Smooth muscle cell (in vitro differentiated cells): ENCODE data around the gene ITPRID1. TPM values are rescaled to one million over a fixed set of nuclear protein-coding genes. Genes with fewer than 3 reads are reported as not detected.

Experiments
- DNase-seq: peaks from one replicate; lab custom pipeline; 2025; ENCODE audit not compliant: unreplicated experiment; lab: John Stamatoyannopoulos, UW
- H2AFZ ChIP-seq: fragments of 200-600 bp; sonication (generic); 2 replicates; pipeline ENCODE4 v1.6.0; 2016; ENCODE audit warnings: antibody characterized with exemption, low read depth, mild to moderate bottlenecking
- H3F3A ChIP-seq: fragments of 200-600 bp; sonication (generic); 2 replicates; pipeline ENCODE4 v1.6.0; 2017; ENCODE audit warnings: antibody characterized with exemption, low read depth
- H3K27ac ChIP-seq: fragments of 200-600 bp; sonication (generic); 2 replicates; pipeline ENCODE4 v1.5.1; 2016; ENCODE audit warnings: low read depth, mild to moderate bottlenecking
- H3K27me3 ChIP-seq: fragments of 200-600 bp; sonication (generic); 2 replicates; pipeline ENCODE4 v1.6.1; 2016; ENCODE audit warnings: low read depth, mild to moderate bottlenecking
- H3K36me3 ChIP-seq: fragments of 200-600 bp; sonication (generic); 2 replicates; pipeline ENCODE4 v1.5.1; 2016; ENCODE audit warnings: low read depth
- H3K4me1 ChIP-seq: fragments of 200-600 bp; sonication (generic); 2 replicates; pipeline ENCODE4 v1.5.1; 2016; ENCODE audit warnings: low read depth
- H3K4me2 ChIP-seq: fragments of 200-600 bp; sonication (generic); 2 replicates; pipeline ENCODE4 v1.6.0; 2016; ENCODE audit warnings: mild to moderate bottlenecking
- H3K4me3 ChIP-seq: fragments of 200-600 bp; sonication (generic); 2 replicates; pipeline ENCODE4 v1.5.1; 2016; ENCODE audit warnings: mild to moderate bottlenecking
- H3K79me2 ChIP-seq: fragments of 200-600 bp; sonication (generic); 2 replicates; pipeline ENCODE4 v1.6.0; 2016; ENCODE audit warnings: low read depth, mild to moderate bottlenecking
- H3K9ac ChIP-seq: fragments of 200-600 bp; sonication (generic); 2 replicates; pipeline ENCODE4 v1.6.0; 2016; ENCODE audit warnings: low read depth
- H3K9me3 ChIP-seq: fragments of 200-600 bp; sonication (generic); replicated peaks from 2 replicates; pipeline ENCODE4 v1.5.1; 2016; ENCODE audit warnings: low read depth
- H4K20me1 ChIP-seq: fragments of 200-600 bp; sonication (generic); 2 replicates; pipeline ENCODE4 v1.6.0; 2016; ENCODE audit warnings: low read depth
- CTCF ChIP-seq: fragments of 200-600 bp; sonication (generic); IDR thresholded peaks from 2 replicates; pipeline ENCODE4 v1.5.1; 2017; ENCODE audit warnings: borderline replicate concordance, mild to moderate bottlenecking, antibody characterized with exemption; ENCODE audit not compliant: insufficient read depth, poor library complexity, severe bottlenecking
- WGBS: methylation state at CpG from one replicate; pipeline ENCODE4 v1.1.7; 2016; ENCODE audit warnings: low lambda C conversion rate; 5-methylcytosine and 5-hydroxymethylcytosine counted together
- polyA plus RNA-seq: library from polyadenylated mRNA; unstranded; fragments of >200 nt; fragmentation: Nextera tagmentation; extraction: Ambion mirVana; gene quantifications from 2 replicates; pipeline ENCODE4 v1.2.1, GENCODE V29; 2016
- total RNA-seq: library from RNA; depleted of rRNA; stranded (reverse); fragments of >200 nt; gene quantifications from 2 replicates; pipeline ENCODE4 v1.2.3, GENCODE V29; 2014

Gene ITPRID1
- total and polyA plus RNA-seq, 2 experiments from 2014 or later: not detected

GRCh38 chr7:31669461-31669860 lies 155.6 kb downstream of the ITPRID1 start:
- no peaks in the 10 kb centered on the region for H3K27me3 ChIP-seq
- H3K9ac ChIP-seq: no peak overlapping the region
- H3K4me1 ChIP-seq: no peaks in the 10 kb centered on the region
- no peak overlapping the region for H2AFZ ChIP-seq
- no peak for DNase-seq
- H3K27ac ChIP-seq: no peak overlapping the region
- no peak overlapping the region for H3K4me3 ChIP-seq
- no peaks in the 10 kb centered on the region for H3K9me3 ChIP-seq
- H4K20me1 ChIP-seq: no peaks in the 10 kb centered on the region
- TF ChIP-seq CTCF: no peak
- H3K4me2 ChIP-seq: no peak overlapping the region
- H3K36me3 ChIP-seq: no peaks in the 10 kb centered on the region
- H3K79me2 ChIP-seq: no peaks in the 10 kb centered on the region
- H3F3A ChIP-seq: no peaks in the 10 kb centered on the region

GRCh38 chr7:31679574-31680305 lies 165.8 kb downstream of the ITPRID1 start:
- no peak overlapping the region for H2AFZ ChIP-seq
- H3K4me3 ChIP-seq: no peak overlapping the region
- H3F3A ChIP-seq: no peaks in the 10 kb centered on the region
- no peak overlapping the region for H3K9ac ChIP-seq
- 90% methylated on average over 12 of the region's 12 CpGs for WGBS
- no peak for DNase-seq
- H3K4me1 ChIP-seq: no peaks in the 10 kb centered on the region
- no peaks in the 10 kb centered on the region for H3K36me3 ChIP-seq
- no peaks in the 10 kb centered on the region for H3K79me2 ChIP-seq
- no peak overlapping the region for H3K27ac ChIP-seq
- no peak overlapping the region for H3K4me2 ChIP-seq
- H3K9me3 ChIP-seq: no peaks in the 10 kb centered on the region
- no peaks in the 10 kb centered on the region for H3K27me3 ChIP-seq
- TF ChIP-seq CTCF: no peak
- H4K20me1 ChIP-seq: no peaks in the 10 kb centered on the region

GRCh38 chr7:31683445-31684225 lies 169.7 kb downstream of the ITPRID1 start:
- H3K9me3 ChIP-seq: no peaks in the 10 kb centered on the region
- WGBS: 81% methylated on average over 5 of the region's 5 CpGs
- H3F3A ChIP-seq: no peaks in the 10 kb centered on the region
- no peak for TF ChIP-seq CTCF
- no peak for DNase-seq
- no peak overlapping the region for H2AFZ ChIP-seq
- peaks cover 16% of the 10 kb centered on the region for H3K27me3 ChIP-seq
- no peaks in the 10 kb centered on the region for H3K36me3 ChIP-seq
- H3K27ac ChIP-seq: no peak overlapping the region
- H3K4me1 ChIP-seq: no peaks in the 10 kb centered on the region
- no peak overlapping the region for H3K9ac ChIP-seq
- no peaks in the 10 kb centered on the region for H3K79me2 ChIP-seq
- no peaks in the 10 kb centered on the region for H4K20me1 ChIP-seq
- H3K4me3 ChIP-seq: no peak overlapping the region
- H3K4me2 ChIP-seq: no peak overlapping the region
